ENCODE data around the gene ZNF274.
"Not testable (repeated sequence)": the region's sequence is repeated elsewhere in the genome, so short reads cannot be mapped to it uniquely, and the experiment has no call there.

The ZNF274 gene

GRCh38 chr19:58182989-58183816 lies at the start of gene ZNF274:
ZNF274 (plus strand) TSS chr19:58183061; CDS start chr19:58183966, 905 bp downstream.
- peak; percentile 91 for DNase-seq (ENCODE audit: low spot score)

DNA sequence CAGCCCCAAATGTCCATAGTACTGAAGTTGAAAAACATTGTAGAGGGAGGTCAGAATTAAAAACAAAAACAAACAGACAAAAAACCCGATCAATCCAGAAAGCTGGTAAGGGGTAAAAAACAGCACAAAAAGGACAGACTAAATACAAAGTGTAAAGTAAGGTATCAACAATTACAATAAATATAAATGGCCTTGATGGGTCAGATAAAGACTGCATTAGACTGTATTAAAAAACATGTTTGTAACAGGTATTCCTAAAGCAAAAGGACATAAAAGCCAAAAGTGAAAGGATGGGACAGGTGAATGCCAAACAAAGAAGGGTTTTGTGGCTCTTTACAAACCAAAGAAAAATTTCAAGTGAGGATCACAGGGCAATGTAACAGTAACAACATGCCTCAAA lies 48.6 kb upstream of the ZNF274 start:
- no peak for DNase-seq (ENCODE audit: low spot score)

DNA sequence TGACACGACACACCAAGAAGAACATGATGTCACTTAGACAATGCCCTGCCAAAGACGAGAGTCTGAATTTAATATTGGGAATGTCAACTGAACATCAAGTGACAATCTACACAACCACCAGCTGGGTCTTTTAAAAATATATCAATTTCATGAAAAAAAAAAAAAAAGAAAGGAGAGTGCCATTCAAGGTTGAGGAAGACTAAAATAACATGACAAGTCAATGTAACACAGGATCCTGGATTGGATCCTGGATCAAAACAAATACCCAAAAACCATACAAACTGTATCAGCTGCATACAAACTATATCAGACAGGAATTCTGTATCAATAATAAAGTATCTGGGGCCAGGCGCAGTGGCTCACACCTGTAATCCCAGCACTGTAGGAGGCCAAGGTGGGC lies 37.0 kb upstream of the ZNF274 start:
- DNase-seq (ENCODE audit: low spot score): no peak

GRCh38 chr19:58147475-58147874 lies 35.4 kb upstream of the ZNF274 start:
- DNase-seq (ENCODE audit: low spot score): not testable (repeated sequence)

DNA sequence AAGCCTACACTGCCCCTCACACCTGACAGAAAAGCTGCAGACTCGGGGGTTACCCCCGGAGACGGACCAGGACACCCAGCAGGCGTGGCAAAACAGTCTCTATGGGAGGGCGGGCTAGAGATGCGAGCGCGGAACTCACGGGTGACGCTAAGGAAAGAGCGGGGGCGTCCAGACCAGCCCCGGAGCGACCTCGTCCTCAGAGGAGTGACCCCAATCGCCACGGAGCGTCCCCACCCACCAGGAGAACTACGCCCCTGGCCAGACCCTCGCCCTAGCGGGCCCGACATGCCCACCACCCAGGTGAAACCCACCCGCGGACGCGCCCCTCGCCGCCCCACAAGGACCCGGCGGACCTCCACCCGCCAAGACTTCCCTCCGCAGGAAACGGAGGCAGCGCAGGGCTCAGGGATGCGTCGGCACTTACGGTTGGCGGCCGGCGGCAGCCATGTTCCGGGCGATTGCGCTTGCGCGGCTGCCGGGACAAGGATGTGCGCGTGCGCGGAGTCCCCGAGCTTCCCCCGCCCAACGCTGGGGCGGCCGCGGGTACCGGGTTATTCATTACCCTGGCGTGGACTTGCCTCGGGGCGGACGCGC lies 32.4 kb upstream of the ZNF274 start, which contains the start of gene ZNF329:
Gene ZNF329 (minus strand): TSS at position 462 of the 594 bp plus-strand sequence. CDS start 21,286 bp downstream, outside the sequence.
- DNase-seq (ENCODE audit: low spot score): peak; percentile 79

DNA sequence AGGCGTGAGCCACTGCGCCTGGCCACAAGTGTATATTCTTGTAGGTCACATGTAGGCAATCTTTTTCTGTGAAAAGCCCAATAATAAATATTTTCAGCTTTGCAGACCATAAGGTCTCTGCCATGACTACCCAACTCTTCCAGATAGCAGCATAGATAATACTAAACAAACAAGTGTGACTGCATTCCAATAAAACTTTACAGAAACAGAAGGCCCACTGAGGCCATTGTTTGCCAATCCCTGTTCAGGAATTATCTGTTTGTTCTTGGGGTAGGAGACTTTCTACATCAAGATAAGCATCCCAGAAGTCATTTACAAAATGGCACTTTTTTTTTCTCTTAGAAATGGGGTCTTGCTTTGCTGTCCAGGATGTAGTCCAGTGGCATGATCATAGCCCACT lies 29.5 kb upstream of the ZNF274 start:
- DNase-seq (ENCODE audit: low spot score): no peak

DNA sequence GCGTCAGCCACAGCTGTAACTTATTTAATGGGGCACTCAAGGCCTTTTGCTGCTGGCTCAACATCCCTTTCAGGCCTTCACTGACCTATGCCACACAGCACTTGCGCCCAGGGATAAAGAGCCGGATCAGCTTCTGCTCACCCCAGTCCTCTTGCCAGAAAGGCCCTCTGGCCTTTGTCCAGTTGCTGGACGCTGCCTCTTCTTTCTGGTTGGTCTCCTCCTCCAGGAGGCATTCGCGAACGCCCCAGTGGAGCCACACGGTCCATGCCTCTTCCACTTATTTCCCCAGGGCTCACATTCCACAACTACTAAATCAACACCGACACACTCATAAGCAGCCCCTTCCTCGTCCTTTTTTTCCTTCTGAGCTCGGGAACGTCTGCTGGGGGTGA lies 28.6 kb upstream of the ZNF274 start:
- peak; percentile 18 for DNase-seq (ENCODE audit: low spot score)

GRCh38 chr19:58154679-58155648 lies 27.9 kb upstream of the ZNF274 start:
- peak; percentile 92 for DNase-seq (ENCODE audit: low spot score)

DNA sequence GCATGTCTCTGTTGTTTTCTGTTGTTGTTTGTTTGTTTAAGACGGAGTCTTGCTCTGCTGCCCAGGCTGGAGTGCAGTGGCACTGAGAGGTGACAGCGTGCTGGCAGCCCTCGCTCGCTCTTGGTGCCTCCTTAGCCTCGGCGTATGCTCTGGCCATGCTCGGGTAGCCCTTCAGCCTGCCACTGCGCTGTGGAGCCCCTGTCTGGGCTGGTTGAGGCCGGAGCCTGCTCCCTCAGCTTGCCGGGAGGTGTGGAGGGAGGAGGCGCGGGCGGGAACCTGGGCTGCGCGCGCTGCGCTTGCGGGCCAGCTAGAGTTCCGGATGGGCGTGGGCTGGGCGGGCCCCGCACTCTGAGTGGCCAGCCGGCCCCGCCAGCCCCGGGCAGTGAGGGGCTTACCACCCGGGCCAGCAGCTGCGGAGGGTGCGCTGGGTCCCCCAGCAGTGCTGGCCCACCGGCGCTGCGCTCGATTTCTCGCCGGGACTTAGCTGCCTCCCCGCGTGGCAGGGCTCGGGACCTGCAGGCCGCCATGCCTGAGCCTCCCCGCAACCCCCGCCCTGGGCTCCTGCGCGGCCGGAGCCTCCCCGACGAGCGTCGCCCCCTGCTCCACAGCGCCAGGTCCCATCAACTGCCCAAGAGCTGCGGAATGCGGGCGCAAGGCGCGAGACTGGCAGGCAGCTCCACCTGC lies 25.7 kb upstream of the ZNF274 start:
- no peak for DNase-seq (ENCODE audit: low spot score)

- DNase-seq (ENCODE audit: low spot score): no peak
Measured at GRCh38 chr19:58166268-58166667, 16.6 kb upstream of the ZNF274 start.

DNA sequence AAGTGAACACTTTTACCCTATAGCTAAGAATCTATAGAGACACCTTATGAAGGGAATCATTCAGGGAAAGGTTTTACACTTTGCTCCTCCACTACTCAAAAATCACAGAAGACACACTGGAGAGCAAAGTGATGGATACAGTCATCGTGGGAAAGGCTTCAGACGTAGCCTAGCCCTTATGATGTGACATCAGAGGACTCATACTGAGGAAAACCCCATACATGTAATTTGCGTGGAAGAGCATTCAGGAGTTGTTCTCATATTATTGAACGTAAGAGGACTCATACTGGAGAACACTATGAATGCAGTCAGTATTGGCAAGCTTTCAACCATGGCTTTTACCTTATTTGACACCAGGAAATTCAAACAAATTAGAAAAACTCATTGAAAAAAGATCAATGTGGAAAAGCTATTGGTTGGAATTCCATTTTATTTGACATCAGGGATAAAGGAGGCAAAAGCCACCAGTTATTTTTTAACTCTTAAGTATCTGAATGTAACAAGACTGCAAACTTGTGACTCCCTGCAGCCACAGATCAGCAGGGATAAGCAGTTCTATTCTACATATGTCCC lies 16.1 kb upstream of the ZNF274 start:
- DNase-seq (ENCODE audit: low spot score): no peak

- no peak for DNase-seq (ENCODE audit: low spot score)
Measured at GRCh38 chr19:58170860-58171259, 12.0 kb upstream of the ZNF274 start.

DNA sequence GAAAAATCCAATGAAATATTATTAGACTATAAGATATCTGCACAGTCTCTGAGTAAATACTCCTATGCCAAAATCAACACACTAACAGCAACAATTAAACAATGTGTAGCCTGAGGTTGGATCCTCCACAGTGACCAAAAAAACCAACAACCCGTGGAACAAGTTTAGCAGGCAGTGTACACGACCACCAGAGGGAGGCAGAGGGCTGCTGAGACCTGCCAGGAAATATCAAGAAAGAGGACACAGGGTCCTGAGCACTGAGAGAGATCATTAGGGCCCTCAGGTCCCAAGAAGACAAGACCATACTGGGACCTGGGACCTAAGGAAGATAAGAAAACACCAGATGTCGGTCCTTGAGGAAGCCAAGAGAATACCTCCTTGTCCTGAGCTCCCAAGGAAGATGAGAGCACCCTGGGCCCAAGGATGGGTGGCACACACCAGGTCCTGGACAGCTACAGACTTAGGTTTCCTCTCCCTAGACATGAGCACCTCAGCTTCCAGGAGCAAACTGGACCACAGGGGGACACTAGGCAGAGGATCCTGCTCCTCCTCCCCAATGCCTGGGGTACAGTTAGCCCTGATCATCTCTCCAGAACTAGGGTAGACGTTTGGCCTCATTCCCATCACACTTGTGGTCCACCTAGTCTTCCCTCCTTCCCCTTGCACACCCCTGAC lies 822 bp upstream of the ZNF274 start:
- peak; percentile 24 for DNase-seq (ENCODE audit: low spot score)

DNA sequence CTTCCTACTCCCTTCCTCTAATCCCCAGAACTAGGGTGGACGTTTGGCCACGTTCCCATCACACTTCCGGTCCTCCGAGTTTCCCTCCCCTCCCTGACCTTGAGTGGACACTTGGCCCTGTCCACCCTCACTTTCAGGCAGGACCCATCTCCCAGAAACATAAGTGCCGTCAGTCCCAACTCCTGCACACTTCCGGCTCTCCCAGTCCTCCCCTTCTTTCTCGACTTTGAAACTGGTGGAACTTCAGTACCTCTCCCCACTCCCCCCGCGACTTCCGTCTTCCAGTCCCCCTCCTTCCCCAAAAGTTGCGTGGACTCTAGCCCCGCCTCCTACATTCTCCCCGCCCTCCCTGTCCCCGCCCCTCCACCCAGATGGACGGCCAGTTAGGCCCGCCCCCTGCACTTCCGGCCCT lies 278 bp upstream of the ZNF274 start:
- DNase-seq (ENCODE audit: low spot score): no peak

GRCh38 chr19:58183817-58184215 lies 955 bp downstream of the ZNF274 start:
- no peak for DNase-seq (ENCODE audit: low spot score)

- no peak for DNase-seq (ENCODE audit: low spot score)
Measured at GRCh38 chr19:58196901-58197616, 14.2 kb downstream of the ZNF274 start.

GRCh38 chr19:58203814-58204475 lies 21.1 kb downstream of the ZNF274 start:
- DNase-seq (ENCODE audit: low spot score): no peak

DNA sequence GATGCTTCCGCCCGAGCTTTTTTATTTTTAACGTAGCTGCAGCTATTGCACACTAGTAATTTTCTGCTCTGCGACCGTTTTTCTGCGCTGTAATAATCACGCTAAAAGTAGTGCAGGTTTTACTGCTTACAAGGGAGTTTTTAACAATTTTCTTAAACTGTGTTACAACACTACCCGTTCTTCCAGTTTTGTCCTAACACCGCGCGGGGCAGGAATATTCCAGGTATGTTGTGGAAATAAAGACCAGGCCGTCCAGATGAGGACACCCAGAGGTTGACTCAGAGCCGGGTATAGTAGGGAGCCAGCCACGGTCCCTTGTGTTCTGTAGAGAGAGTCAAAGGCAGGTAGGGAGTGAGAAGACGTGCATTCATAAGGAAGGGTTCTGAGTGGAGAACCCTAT lies 21.7 kb downstream of the ZNF274 start:
- no peak for DNase-seq (ENCODE audit: low spot score)

DNA sequence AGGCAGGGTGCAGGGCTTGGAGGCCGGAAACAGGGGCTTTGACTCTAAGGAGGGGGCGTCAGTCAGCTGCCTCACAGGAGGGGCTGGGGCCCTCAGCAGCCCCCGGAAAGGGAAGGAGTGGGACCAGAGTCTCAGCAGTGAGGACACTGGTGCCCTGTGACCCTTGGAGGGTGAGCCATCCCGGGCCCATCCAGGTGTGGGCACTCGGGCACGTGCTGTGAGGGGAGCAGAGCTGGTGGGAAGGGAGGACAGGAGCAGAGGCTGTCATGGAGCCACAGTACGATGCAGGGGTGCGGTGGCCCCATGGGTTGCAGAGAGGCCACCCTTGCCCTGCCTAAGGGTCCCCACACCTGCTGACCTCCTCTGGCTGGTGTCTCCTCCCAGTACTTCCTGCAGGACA lies 26.7 kb downstream of the ZNF274 start:
- DNase-seq (ENCODE audit: low spot score): no peak
